K562 (cell line): Measurements from ENCODE around the gene JAK3. TPM values are rescaled to one million over a fixed set of nuclear protein-coding genes. Genes with fewer than 3 reads are reported as not detected.

Source experiments
- BDP1 ChIP-seq: IDR thresholded peaks from 3 replicates; pipeline ENCODE4 v1.6.1; 2011; ENCODE audit not compliant: insufficient read length, insufficient read depth
- CBX8 ChIP-seq: fragments of 200-600 bp; sonication (generic); IDR thresholded peaks from 2 replicates; pipeline ENCODE4 v1.6.1; 2012; ENCODE audit warnings: borderline replicate concordance, mixed run types, low read depth, mild to moderate bottlenecking, moderate library complexity, mixed read lengths, low read length, control low read depth, inconsistent platforms; ENCODE audit not compliant: poor library complexity, severe bottlenecking; ENCODE audit errors: extremely low read depth
- E2F3 ChIP-seq: fragments of 250-450 bp; sonication (Bioruptor Pico); IDR thresholded peaks from 2 replicates; pipeline ENCODE4 v1.4.0; 2020; ENCODE audit warnings: mild to moderate bottlenecking
- E2F6 ChIP-seq, 2 experiments: IDR thresholded peaks; 2 replicates each; pipeline ENCODE4 v1.6.1; 2011; ENCODE audit warnings: borderline replicate concordance in 1 of 2, control low read depth in 1 of 2, low read depth in 1 of 2, low read length in 1 of 2, mild to moderate bottlenecking in 1 of 2, mixed read lengths in 1 of 2, moderate library complexity in 1 of 2; ENCODE audit not compliant: insufficient read depth in 1 of 2, insufficient read length in 1 of 2, poor library complexity in 1 of 2, severe bottlenecking in 1 of 2; ENCODE audit errors: extremely low read depth in 1 of 2
- HDAC1 ChIP-seq, 2 experiments: fragments of 450-650 bp; IDR thresholded peaks; 2 replicates each; pipeline ENCODE4 v1.6.1; 2016 to 2017; ENCODE audit warnings: inconsistent platforms in 1 of 2, mild to moderate bottlenecking in 1 of 2, moderate library complexity in 1 of 2
- HNRNPL ChIP-seq: fragments of 200-400 bp; formaldehyde crosslinking; IDR thresholded peaks from 2 replicates; pipeline ENCODE4 v1.6.1; 2017; ENCODE audit warnings: low read depth, mild to moderate bottlenecking, low read length
- LARP7 ChIP-seq: fragments of 450-650 bp; IDR thresholded peaks from 2 replicates; pipeline ENCODE4 v1.6.1; 2016
- MXI1 ChIP-seq: IDR thresholded peaks from 2 replicates; pipeline ENCODE4 v1.6.1; 2011; ENCODE audit warnings: low read depth, mild to moderate bottlenecking, improper control_type of control experiment, low read length
- RBM25 ChIP-seq: fragments of 200-400 bp; formaldehyde crosslinking; IDR thresholded peaks from 2 replicates; pipeline ENCODE4 v1.6.1; 2018; ENCODE audit warnings: low read length, low read depth, moderate library complexity; ENCODE audit not compliant: severe bottlenecking
- SMARCA5 ChIP-seq: fragments of 450-650 bp; IDR thresholded peaks from 2 replicates; pipeline ENCODE4 v1.6.1; 2016
- ZNF217 ChIP-seq: sonication (generic); formaldehyde crosslinking; IDR thresholded peaks from 2 replicates; pipeline ENCODE4 v1.8.0; 2022; ENCODE audit warnings: mild to moderate bottlenecking, missing genetic modification reagents
- ZNF354B ChIP-seq: fragments of 250-450 bp; sonication (Bioruptor Pico); IDR thresholded peaks from 2 replicates; pipeline ENCODE4 v1.4.0; 2020
- ZNF436 ChIP-seq: fragments of 250-450, 450-650 bp; sonication (Bioruptor Pico); formaldehyde crosslinking; IDR thresholded peaks from 2 replicates; pipeline ENCODE4 v1.7.0; 2020; ENCODE audit warnings: mild to moderate bottlenecking
- ZNF561 ChIP-seq: fragments of 450-650 bp; formaldehyde crosslinking; conservative IDR thresholded peaks from 2 replicates; pipeline ENCODE4 v1.4.0; 2020; ENCODE audit warnings: mild to moderate bottlenecking, moderate library complexity
- ZNF764 ChIP-seq: fragments of 250-450 bp; sonication (Bioruptor Pico); IDR thresholded peaks from 2 replicates; pipeline ENCODE4 v1.4.0; 2020; ENCODE audit warnings: low read depth, mild to moderate bottlenecking, moderate library complexity
- polyA plus RNA-seq, 8 experiments: library from polyadenylated mRNA; depleted of rRNA in 4 of 8; stranded (reverse) in 5 of 8; unstranded in 3 of 8; fragments of >200 nt; fragmentation: Nextera tagmentation in 2 of 8; fragmentation: Illumina TruSeq in 1 of 8; extraction: Ambion mirVana in 2 of 8; extraction: Trizol in 1 of 8; gene quantifications; 2 replicates each; pipeline versions ENCODE4 v1.2.1 to v1.2.3, GENCODE V29; 2011 to 2014; ENCODE audit warnings: inconsistent platforms in 1 of 8, missing spikeins in 1 of 8
- total RNA-seq, 7 experiments: library from RNA; depleted of rRNA in 6 of 7; stranded (reverse); fragments of >200 nt in 6 of 7; fragmentation: Illumina TruSeq in 2 of 7; extraction: Trizol in 2 of 7; gene quantifications; 2 replicates each; pipeline versions ENCODE4 v1.2.1 to v1.2.3, GENCODE V29; 2011 to 2021; ENCODE audit warnings: low replicate concordance in 1 of 7
- TF ChIP-seq, protein P1 (sequence below): fragments of 250-450 bp; sonication (Bioruptor Pico); IDR thresholded peaks from 2 replicates; pipeline ENCODE4 v1.8.0; 2022; ENCODE audit warnings: inconsistent platforms
- TF ChIP-seq, protein P2 (sequence below): fragments of 450-650 bp; IDR thresholded peaks from 2 replicates; pipeline ENCODE4 v1.6.1; 2017; ENCODE audit warnings: antibody characterized with exemption, mild to moderate bottlenecking
- TF ChIP-seq, protein P3 (sequence below): fragments of 250-450 bp; sonication (Bioruptor Pico); IDR thresholded peaks from 2 replicates; pipeline ENCODE4 v1.6.1; 2021; ENCODE audit warnings: mild to moderate bottlenecking

JAK3 gene
- total and polyA plus RNA-seq, 9 of the 15 experiments (the other 6 are each of a cell fraction or from before 2014, with no cell fraction given): 0.01 to 0.18 (median 0.07) TPM; not detected in 1

- TF ChIP-seq E2F6 (IDR thresholded peaks at IDR 0.05; ENCODE audit: borderline replicate concordance in 1 of 2, extremely low read depth in 1 of 2, insufficient read depth in 1 of 2, insufficient read length in 1 of 2, low read depth in 1 of 2, low read length in 1 of 2, poor library complexity in 1 of 2, severe bottlenecking in 1 of 2) (peak; percentile 94 to 97), ZNF436 (CRISPR knock-in tag) (no peak), ZNF764 (CRISPR knock-in tag) (no peak), RBM25 (no peak), E2F3 (CRISPR knock-in tag) (peak; percentile 81), MXI1 (no peak), ZNF561 (CRISPR knock-in tag) (no peak), ZNF217 (CRISPR knock-in tag) (no peak), LARP7 (no peak), BDP1 (no peak), SMARCA5 (no peak), ZNF354B (CRISPR knock-in tag) (no peak), CBX8 (no peak), HDAC1 (IDR thresholded peaks at IDR 0.05) (peak in 1 of 2 experiments; percentile 85; a peak in 2 of 4 replicates), HNRNPL (peak; percentile 47; the same call in 1 of the 2 replicates)
- TF ChIP-seq, protein P1, sequence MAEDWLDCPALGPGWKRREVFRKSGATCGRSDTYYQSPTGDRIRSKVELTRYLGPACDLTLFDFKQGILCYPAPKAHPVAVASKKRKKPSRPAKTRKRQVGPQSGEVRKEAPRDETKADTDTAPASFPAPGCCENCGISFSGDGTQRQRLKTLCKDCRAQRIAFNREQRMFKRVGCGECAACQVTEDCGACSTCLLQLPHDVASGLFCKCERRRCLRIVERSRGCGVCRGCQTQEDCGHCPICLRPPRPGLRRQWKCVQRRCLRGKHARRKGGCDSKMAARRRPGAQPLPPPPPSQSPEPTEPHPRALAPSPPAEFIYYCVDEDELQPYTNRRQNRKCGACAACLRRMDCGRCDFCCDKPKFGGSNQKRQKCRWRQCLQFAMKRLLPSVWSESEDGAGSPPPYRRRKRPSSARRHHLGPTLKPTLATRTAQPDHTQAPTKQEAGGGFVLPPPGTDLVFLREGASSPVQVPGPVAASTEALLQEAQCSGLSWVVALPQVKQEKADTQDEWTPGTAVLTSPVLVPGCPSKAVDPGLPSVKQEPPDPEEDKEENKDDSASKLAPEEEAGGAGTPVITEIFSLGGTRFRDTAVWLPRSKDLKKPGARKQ (CRISPR knock-in tag): no peak
- TF ChIP-seq, protein P2, sequence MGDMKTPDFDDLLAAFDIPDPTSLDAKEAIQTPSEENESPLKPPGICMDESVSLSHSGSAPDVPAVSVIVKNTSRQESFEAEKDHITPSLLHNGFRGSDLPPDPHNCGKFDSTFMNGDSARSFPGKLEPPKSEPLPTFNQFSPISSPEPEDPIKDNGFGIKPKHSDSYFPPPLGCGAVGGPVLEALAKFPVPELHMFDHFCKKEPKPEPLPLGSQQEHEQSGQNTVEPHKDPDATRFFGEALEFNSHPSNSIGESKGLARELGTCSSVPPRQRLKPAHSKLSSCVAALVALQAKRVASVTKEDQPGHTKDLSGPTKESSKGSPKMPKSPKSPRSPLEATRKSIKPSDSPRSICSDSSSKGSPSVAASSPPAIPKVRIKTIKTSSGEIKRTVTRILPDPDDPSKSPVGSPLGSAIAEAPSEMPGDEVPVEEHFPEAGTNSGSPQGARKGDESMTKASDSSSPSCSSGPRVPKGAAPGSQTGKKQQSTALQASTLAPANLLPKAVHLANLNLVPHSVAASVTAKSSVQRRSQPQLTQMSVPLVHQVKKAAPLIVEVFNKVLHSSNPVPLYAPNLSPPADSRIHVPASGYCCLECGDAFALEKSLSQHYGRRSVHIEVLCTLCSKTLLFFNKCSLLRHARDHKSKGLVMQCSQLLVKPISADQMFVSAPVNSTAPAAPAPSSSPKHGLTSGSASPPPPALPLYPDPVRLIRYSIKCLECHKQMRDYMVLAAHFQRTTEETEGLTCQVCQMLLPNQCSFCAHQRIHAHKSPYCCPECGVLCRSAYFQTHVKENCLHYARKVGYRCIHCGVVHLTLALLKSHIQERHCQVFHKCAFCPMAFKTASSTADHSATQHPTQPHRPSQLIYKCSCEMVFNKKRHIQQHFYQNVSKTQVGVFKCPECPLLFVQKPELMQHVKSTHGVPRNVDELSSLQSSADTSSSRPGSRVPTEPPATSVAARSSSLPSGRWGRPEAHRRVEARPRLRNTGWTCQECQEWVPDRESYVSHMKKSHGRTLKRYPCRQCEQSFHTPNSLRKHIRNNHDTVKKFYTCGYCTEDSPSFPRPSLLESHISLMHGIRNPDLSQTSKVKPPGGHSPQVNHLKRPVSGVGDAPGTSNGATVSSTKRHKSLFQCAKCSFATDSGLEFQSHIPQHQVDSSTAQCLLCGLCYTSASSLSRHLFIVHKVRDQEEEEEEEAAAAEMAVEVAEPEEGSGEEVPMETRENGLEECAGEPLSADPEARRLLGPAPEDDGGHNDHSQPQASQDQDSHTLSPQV: no peak; the same call in 1 of the 2 replicates
- TF ChIP-seq, protein P3, sequence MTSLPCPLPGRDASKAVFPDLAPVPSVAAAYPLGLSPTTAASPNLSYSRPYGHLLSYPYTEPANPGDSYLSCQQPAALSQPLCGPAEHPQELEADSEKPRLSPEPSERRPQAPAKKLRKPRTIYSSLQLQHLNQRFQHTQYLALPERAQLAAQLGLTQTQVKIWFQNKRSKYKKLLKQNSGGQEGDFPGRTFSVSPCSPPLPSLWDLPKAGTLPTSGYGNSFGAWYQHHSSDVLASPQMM: no peak
These were observed 5.7 kb downstream of the JAK3 start (continued) for GRCh38 chr19:17841810-17842662.
